GM21423 (cell line): ENCODE data around the gene TMEM270.

Experiments
- ATAC-seq: cut with Tn5 transposase; IDR thresholded peaks from one replicate; pipeline ENCODE4 v1.9.1; 2021; ENCODE audit warnings: mild to moderate bottlenecking, moderate library complexity; ENCODE audit not compliant: unreplicated experiment

The TMEM270 gene

GRCh38 chr7:73904219-73905137 is 43.5 kb downstream of the TMEM270 start:
- ATAC-seq: no peak

DNA sequence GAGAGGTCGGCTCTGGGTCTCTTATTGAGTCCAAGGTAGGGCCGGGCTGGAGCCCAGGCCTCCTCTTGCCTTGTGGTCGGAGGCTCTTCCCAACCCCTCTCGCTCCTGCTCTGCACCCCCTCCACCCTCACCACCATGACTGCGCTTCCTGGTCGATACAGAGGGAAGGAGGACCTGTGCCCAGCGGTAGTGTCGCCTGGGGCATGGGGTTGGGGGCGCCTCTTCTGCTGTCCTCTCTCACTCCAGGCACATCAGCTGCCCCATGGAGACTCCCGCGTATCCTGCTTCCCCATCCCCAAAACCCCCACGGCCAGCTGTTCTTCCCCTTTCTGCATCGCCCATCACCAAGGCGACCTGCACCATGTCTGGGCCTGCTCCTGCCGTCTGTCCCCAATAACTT is 44.4 kb downstream of the TMEM270 start:
- no peak for ATAC-seq

DNA sequence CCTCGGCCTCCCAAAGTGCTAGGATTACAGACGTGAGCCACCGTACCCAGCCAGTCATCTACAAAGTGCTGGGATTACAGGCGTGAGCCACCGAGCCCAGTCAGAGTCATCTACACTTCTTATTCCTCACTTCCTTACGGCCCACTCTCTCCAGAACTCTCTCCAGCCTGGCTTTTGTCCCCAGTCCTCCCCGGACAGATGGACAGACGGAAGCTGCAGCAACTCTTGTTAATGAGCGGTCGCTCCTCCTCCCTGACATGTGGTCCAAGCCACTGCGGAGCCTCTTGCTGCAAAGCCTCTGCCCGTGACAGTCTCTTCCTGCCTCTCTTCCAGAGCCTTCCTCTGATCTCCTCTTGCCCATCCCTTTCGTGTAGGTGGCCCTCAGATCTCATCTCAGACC is 45.9 kb downstream of the TMEM270 start:
- ATAC-seq: no peak

GRCh38 chr7:73907554-73908122 is 46.7 kb downstream of the TMEM270 start:
- no peak for ATAC-seq

DNA sequence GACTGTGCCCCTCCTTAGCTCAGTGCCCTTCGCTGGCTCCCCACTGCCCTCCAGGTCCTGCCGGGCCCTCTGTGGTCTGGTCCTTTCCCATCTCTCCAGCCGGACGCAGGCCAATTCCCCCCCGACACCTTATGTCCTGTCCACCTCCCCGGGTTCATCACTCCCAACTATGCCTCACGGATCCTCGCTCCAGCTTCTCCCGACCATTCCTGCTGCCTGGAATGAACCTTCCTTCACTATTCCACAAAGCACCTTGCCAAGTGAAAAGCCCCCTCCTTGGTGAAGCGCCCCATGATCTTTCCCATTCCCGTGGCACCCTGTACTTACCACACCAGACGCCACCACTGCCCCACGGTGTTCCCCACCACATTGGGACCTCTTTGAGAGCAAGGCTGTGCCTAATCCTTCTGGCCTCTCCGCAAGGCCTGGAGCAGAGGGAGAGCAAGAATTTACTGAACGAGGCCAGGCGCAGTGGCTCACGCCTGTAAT is 47.2 kb downstream of the TMEM270 start:
- ATAC-seq: no peak

DNA sequence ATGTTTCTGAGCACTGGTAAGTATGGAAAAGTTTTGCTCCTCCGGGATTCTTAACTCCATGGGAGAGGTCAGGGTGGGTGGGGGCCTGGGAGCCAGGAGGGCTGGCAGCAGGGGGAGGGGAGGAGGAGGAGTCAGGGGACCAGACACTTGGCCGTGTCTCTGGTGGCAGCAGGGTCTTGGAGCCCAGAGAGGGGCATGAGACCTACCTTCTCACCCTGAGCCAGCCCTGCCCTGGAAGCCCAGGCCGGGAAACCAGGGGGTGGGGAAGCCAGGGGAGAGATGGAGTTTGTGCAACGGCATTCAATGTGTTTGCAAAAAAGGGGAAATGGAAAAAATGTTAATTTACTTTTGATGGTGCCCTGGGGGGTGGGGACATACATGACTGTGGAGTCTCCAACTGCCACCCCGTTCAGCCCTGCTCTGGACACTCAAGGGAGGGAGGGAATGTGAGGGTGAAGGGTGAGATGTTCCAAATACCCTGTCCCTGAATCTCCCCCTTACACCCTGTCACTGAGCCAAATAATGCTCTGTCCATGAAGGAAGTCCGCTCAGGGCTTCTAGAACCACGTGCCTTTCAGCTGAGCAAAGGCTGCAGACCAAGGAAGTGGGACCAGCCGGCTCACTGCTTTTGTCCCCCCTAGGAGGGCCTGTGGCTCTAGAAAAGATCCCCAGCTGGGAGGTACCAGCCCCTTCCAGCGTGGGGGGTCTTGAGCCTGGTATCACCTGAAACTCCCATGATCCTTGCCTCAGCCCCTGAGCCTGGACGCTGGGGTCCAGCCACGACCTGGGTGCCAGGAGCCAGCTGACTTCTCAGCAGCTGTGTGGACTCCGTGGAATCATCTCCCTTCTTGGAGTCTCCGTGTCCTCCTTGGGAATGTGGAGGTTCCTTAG is 48.3 kb downstream of the TMEM270 start:
- no peak for ATAC-seq

GRCh38 chr7:73909996-73910395 is 49.0 kb downstream of the TMEM270 start:
- no peak for ATAC-seq

GRCh38 chr7:73912223-73912622 is 51.3 kb downstream of the TMEM270 start:
- no peak for ATAC-seq
